ENCODE data around the gene IARS2.

Gene IARS2

GRCh38 chr1:220182111-220182510 is 88.2 kb downstream of the IARS2 start:
- Histone ChIP-seq H3K36me3 (ENCODE audit: control insufficient read depth in 4 of 4, insufficient read depth in 4 of 4, low read length in 3 of 4) (peaks cover 17 to 54% (median 39%) of the 10 kb centered on the region in 4 experiments), H3K27me3 (replicated peaks in 2 of 5; ENCODE audit: control insufficient read depth in 4 of 5, insufficient read depth in 5 of 5, low read length in 4 of 5) (no peaks in the 10 kb centered on the region), H3K4me1 (ENCODE audit: control extremely low read depth in 1 of 4, control insufficient read depth in 4 of 4, insufficient read depth in 4 of 4, low read length in 3 of 4) (no peaks in the 10 kb centered on the region), H3K27ac (ENCODE audit: insufficient read depth in 1 of 2, low read depth in 1 of 2, low read length in 2 of 2, poor library complexity in 1 of 2, severe bottlenecking in 2 of 2) (no peak overlapping the region), H3K4me3 (ENCODE audit: control insufficient read depth in 1 of 7, extremely low read depth in 1 of 7, insufficient read depth in 4 of 7, low read depth in 2 of 7, low read length in 6 of 7) (no peak overlapping the region), H3K9me3 (ENCODE audit: control extremely low read depth in 1 of 5, control insufficient read depth in 4 of 5, insufficient read depth in 2 of 5, low read depth in 1 of 5, low read length in 4 of 5) (no peaks in the 10 kb centered on the region)
- DNase-seq, result no peak
- ChIA-PET CTCF (interaction anchor here (1.2 kb wide), 1 partner anchor 31 kb away, joined by 3 read pairs; no protein-coding TSS in a partner anchor), POLR2A (no interaction called here)
- no CpG with 5 or more reads among the region's 1 CpG for WGBS (ENCODE audit: insufficient coverage)

- POLR2A ChIA-PET, result no interaction called here
- no CpG with 5 or more reads among the region's 2 CpGs for WGBS (ENCODE audit: insufficient coverage)
- CTCF ChIA-PET, result interaction anchor here (1.2 kb wide), 1 partner anchor 30 kb away, joined by 3 read pairs; no protein-coding TSS in a partner anchor
- Histone ChIP-seq H3K4me1 (ENCODE audit: control extremely low read depth in 1 of 4, control insufficient read depth in 4 of 4, insufficient read depth in 4 of 4, low read length in 3 of 4) (no peaks in the 10 kb centered on the region), H3K27ac (ENCODE audit: insufficient read depth in 1 of 2, low read depth in 1 of 2, low read length in 2 of 2, poor library complexity in 1 of 2, severe bottlenecking in 2 of 2) (no peak overlapping the region), H3K36me3 (ENCODE audit: control insufficient read depth in 4 of 4, insufficient read depth in 4 of 4, low read length in 3 of 4) (peaks cover 15 to 54% (median 39%) of the 10 kb centered on the region in 4 experiments), H3K27me3 (replicated peaks in 2 of 5; ENCODE audit: control insufficient read depth in 4 of 5, insufficient read depth in 5 of 5, low read length in 4 of 5) (no peaks in the 10 kb centered on the region), H3K4me3 (ENCODE audit: control insufficient read depth in 1 of 7, extremely low read depth in 1 of 7, insufficient read depth in 4 of 7, low read depth in 2 of 7, low read length in 6 of 7) (no peak overlapping the region), H3K9me3 (ENCODE audit: control extremely low read depth in 1 of 5, control insufficient read depth in 4 of 5, insufficient read depth in 2 of 5, low read depth in 1 of 5, low read length in 4 of 5) (no peaks in the 10 kb centered on the region)
- DNase-seq, result no peak
These were observed 88.7 kb downstream of the IARS2 start for GRCh38 chr1:220182656-220183055.

GRCh38 chr1:220184506-220184905 is 90.6 kb downstream of the IARS2 start:
- Histone ChIP-seq H3K27me3 (replicated peaks in 2 of 5; ENCODE audit: control insufficient read depth in 4 of 5, insufficient read depth in 5 of 5, low read length in 4 of 5) (no peaks in the 10 kb centered on the region), H3K4me1 (ENCODE audit: control extremely low read depth in 1 of 4, control insufficient read depth in 4 of 4, insufficient read depth in 4 of 4, low read length in 3 of 4) (no peaks in the 10 kb centered on the region), H3K9me3 (ENCODE audit: control extremely low read depth in 1 of 5, control insufficient read depth in 4 of 5, insufficient read depth in 2 of 5, low read depth in 1 of 5, low read length in 4 of 5) (no peaks in the 10 kb centered on the region), H3K27ac (ENCODE audit: insufficient read depth in 1 of 2, low read depth in 1 of 2, low read length in 2 of 2, poor library complexity in 1 of 2, severe bottlenecking in 2 of 2) (no peak overlapping the region), H3K4me3 (ENCODE audit: control insufficient read depth in 1 of 7, extremely low read depth in 1 of 7, insufficient read depth in 4 of 7, low read depth in 2 of 7, low read length in 6 of 7) (no peak overlapping the region), H3K36me3 (ENCODE audit: control insufficient read depth in 4 of 4, insufficient read depth in 4 of 4, low read length in 3 of 4) (peaks cover 16 to 58% (median 40%) of the 10 kb centered on the region in 4 experiments)
- CTCF ChIA-PET, result interaction anchor here (0.7 to 1.4 kb wide), 2 partner anchors 14 to 607 kb away, joined by 3 read pairs; no protein-coding TSS in a partner anchor
- POLR2A ChIA-PET, result no interaction called here
- no CpG with 5 or more reads among the region's 1 CpG for WGBS (ENCODE audit: insufficient coverage)
- DNase-seq, result no peak

- Histone ChIP-seq H3K27me3 (replicated peaks in 2 of 5; ENCODE audit: control insufficient read depth in 4 of 5, insufficient read depth in 5 of 5, low read length in 4 of 5) (no peaks in the 10 kb centered on the region), H3K27ac (ENCODE audit: insufficient read depth in 1 of 2, low read depth in 1 of 2, low read length in 2 of 2, poor library complexity in 1 of 2, severe bottlenecking in 2 of 2) (no peak overlapping the region), H3K4me1 (ENCODE audit: control extremely low read depth in 1 of 4, control insufficient read depth in 4 of 4, insufficient read depth in 4 of 4, low read length in 3 of 4) (no peaks in the 10 kb centered on the region), H3K36me3 (ENCODE audit: control insufficient read depth in 4 of 4, insufficient read depth in 4 of 4, low read length in 3 of 4) (peaks cover 10 to 49% (median 34%) of the 10 kb centered on the region in 4 experiments), H3K4me3 (ENCODE audit: control insufficient read depth in 1 of 7, extremely low read depth in 1 of 7, insufficient read depth in 4 of 7, low read depth in 2 of 7, low read length in 6 of 7) (no peak overlapping the region), H3K9me3 (ENCODE audit: control extremely low read depth in 1 of 5, control insufficient read depth in 4 of 5, insufficient read depth in 2 of 5, low read depth in 1 of 5, low read length in 4 of 5) (no peaks in the 10 kb centered on the region)
- no peak for DNase-seq
- CTCF ChIA-PET, result interaction anchor here (0.8 to 1.7 kb wide), 3 partner anchors 15 to 590 kb away, joined by 3 to 4 read pairs (median 3); no protein-coding TSS in a partner anchor
- WGBS (ENCODE audit: insufficient coverage), result 100% methylated on average over 1 of the region's 2 CpGs
- POLR2A ChIA-PET, result interaction anchor here (1.0 kb wide), 1 partner anchor 40 kb away, joined by 3 read pairs; no protein-coding TSS in a partner anchor
These were observed 92.8 kb downstream of the IARS2 start for GRCh38 chr1:220186752-220187151.

- H3K4me3 ChIP-seq (ENCODE audit: control insufficient read depth in 1 of 7, extremely low read depth in 1 of 7, insufficient read depth in 4 of 7, low read depth in 2 of 7, low read length in 6 of 7), result no peak overlapping the region
- CTCF ChIA-PET, result interaction anchor here (1.0 to 1.7 kb wide), 4 partner anchors 13 to 615 kb away, joined by 3 to 5 read pairs (median 4); no protein-coding TSS in a partner anchor
- no peaks in the 10 kb centered on the region for H3K4me1 ChIP-seq (ENCODE audit: control extremely low read depth in 1 of 4, control insufficient read depth in 4 of 4, insufficient read depth in 4 of 4, low read length in 3 of 4)
- no peaks in the 10 kb centered on the region for H3K9me3 ChIP-seq (ENCODE audit: control extremely low read depth in 1 of 5, control insufficient read depth in 4 of 5, insufficient read depth in 2 of 5, low read depth in 1 of 5, low read length in 4 of 5)
- POLR2A ChIA-PET, result interaction anchor here (0.7 kb wide), 1 partner anchor 28 kb away, joined by 4 read pairs; no protein-coding TSS in a partner anchor
- no peak for DNase-seq
- H3K27me3 ChIP-seq (replicated peaks in 2 of 5; ENCODE audit: control insufficient read depth in 4 of 5, insufficient read depth in 5 of 5, low read length in 4 of 5), result no peaks in the 10 kb centered on the region
- H3K27ac ChIP-seq (ENCODE audit: insufficient read depth in 1 of 2, low read depth in 1 of 2, low read length in 2 of 2, poor library complexity in 1 of 2, severe bottlenecking in 2 of 2), result no peak overlapping the region
- no CpG with 5 or more reads among the region's 2 CpGs for WGBS (ENCODE audit: insufficient coverage)
- H3K36me3 ChIP-seq (ENCODE audit: control insufficient read depth in 4 of 4, insufficient read depth in 4 of 4, low read length in 3 of 4), result peaks cover 15 to 51% (median 35%) of the 10 kb centered on the region in 4 experiments
These were observed 94.6 kb downstream of the IARS2 start for GRCh38 chr1:220188538-220188937.

GRCh38 chr1:220189750-220190347 is 95.9 kb downstream of the IARS2 start:
- no CpG with 5 or more reads among the region's 1 CpG for WGBS (ENCODE audit: insufficient coverage)
- Histone ChIP-seq H3K9me3 (ENCODE audit: control extremely low read depth in 1 of 5, control insufficient read depth in 4 of 5, insufficient read depth in 2 of 5, low read depth in 1 of 5, low read length in 4 of 5) (no peaks in the 10 kb centered on the region), H3K27ac (ENCODE audit: insufficient read depth in 1 of 2, low read depth in 1 of 2, low read length in 2 of 2, poor library complexity in 1 of 2, severe bottlenecking in 2 of 2) (no peak overlapping the region), H3K27me3 (replicated peaks in 2 of 5; ENCODE audit: control insufficient read depth in 4 of 5, insufficient read depth in 5 of 5, low read length in 4 of 5) (no peaks in the 10 kb centered on the region), H3K4me1 (ENCODE audit: control extremely low read depth in 1 of 4, control insufficient read depth in 4 of 4, insufficient read depth in 4 of 4, low read length in 3 of 4) (no peaks in the 10 kb centered on the region), H3K4me3 (ENCODE audit: control insufficient read depth in 1 of 7, extremely low read depth in 1 of 7, insufficient read depth in 4 of 7, low read depth in 2 of 7, low read length in 6 of 7) (no peak overlapping the region), H3K36me3 (ENCODE audit: control insufficient read depth in 4 of 4, insufficient read depth in 4 of 4, low read length in 3 of 4) (peaks cover 17 to 54% (median 39%) of the 10 kb centered on the region in 4 experiments)
- DNase-seq, result peak; percentile 18 to 37 (median 32)
- ChIA-PET CTCF (interaction anchor here (1.0 to 1.7 kb wide), 4 partner anchors 12 to 65 kb away, joined by 3 to 5 read pairs (median 4); no protein-coding TSS in a partner anchor), POLR2A (no interaction called here)

- Histone ChIP-seq H3K27ac (ENCODE audit: insufficient read depth in 1 of 2, low read depth in 1 of 2, low read length in 2 of 2, poor library complexity in 1 of 2, severe bottlenecking in 2 of 2) (no peak overlapping the region), H3K27me3 (replicated peaks in 2 of 5; ENCODE audit: control insufficient read depth in 4 of 5, insufficient read depth in 5 of 5, low read length in 4 of 5) (no peaks in the 10 kb centered on the region), H3K36me3 (ENCODE audit: control insufficient read depth in 4 of 4, insufficient read depth in 4 of 4, low read length in 3 of 4) (peaks cover 18 to 44% (median 32%) of the 10 kb centered on the region in 4 experiments), H3K9me3 (ENCODE audit: control extremely low read depth in 1 of 5, control insufficient read depth in 4 of 5, insufficient read depth in 2 of 5, low read depth in 1 of 5, low read length in 4 of 5) (no peaks in the 10 kb centered on the region), H3K4me3 (ENCODE audit: control insufficient read depth in 1 of 7, extremely low read depth in 1 of 7, insufficient read depth in 4 of 7, low read depth in 2 of 7, low read length in 6 of 7) (no peak overlapping the region), H3K4me1 (ENCODE audit: control extremely low read depth in 1 of 4, control insufficient read depth in 4 of 4, insufficient read depth in 4 of 4, low read length in 3 of 4) (no peaks in the 10 kb centered on the region)
- DNase-seq, result no peak
- ChIA-PET POLR2A (interaction anchor here (0.6 kb wide), 1 partner anchor 585 kb away, joined by 3 read pairs; no protein-coding TSS in a partner anchor), CTCF (interaction anchor here (0.6 to 1.2 kb wide), 3 partner anchors 12 to 283 kb away, joined by 3 read pairs; no protein-coding TSS in a partner anchor)
These were observed 101.8 kb downstream of the IARS2 start for GRCh38 chr1:220195701-220196100.

Data from common myeloid progenitor, CD34-positive (primary cell).